OCI-LY7 (cell line): ENCODE data around the gene GPR35. TPM values are rescaled to one million over a fixed set of nuclear protein-coding genes. Genes with fewer than 3 reads are reported as not detected.
A peak's percentile ranks its signal among the peaks of the same experiment; 100 is the strongest.

Source experiments
- BruUV-seq: library from RNA; stranded (reverse); fragments of 400-500 nt; replicated peaks from 2 replicates; lab custom pipeline; 2021; lab: Mats Ljungman, UMichigan
- CTCF ChIA-PET: fragments of 300-600 bp; sonication (Branson Sonifier 250); formaldehyde crosslinking; loops from one replicate; lab custom pipeline; 2022; ENCODE audit warnings: antibody characterized with exemption; ENCODE audit not compliant: unreplicated experiment; lab: Charles Lee
- POLR2A ChIA-PET: fragments of 300-600 bp; sonication (Branson Sonifier 250); formaldehyde crosslinking; loops from one replicate; lab custom pipeline; 2022; ENCODE audit warnings: antibody characterized with exemption; lab: Charles Lee
- DNase-seq: peaks from one replicate; pipeline ENCODE4 v3.0.0-alpha.2; 2015; ENCODE audit warnings: low spot score
- H2AFZ ChIP-seq: fragments of 200-600 bp; sonication (generic), shearing (Covaris generic); 2 replicates; pipeline ENCODE4 v1.6.1; 2014; ENCODE audit warnings: mild to moderate bottlenecking, antibody characterized with exemption, low read length, moderate library complexity
- H3K27ac ChIP-seq: fragments of 200-600 bp; sonication (generic); 2 replicates; pipeline ENCODE4 v1.5.1; 2014; ENCODE audit warnings: mixed run types, low read depth, mild to moderate bottlenecking, moderate library complexity, low read length, inconsistent platforms; ENCODE audit not compliant: poor library complexity, severe bottlenecking
- H3K36me3 ChIP-seq: fragments of 200-600 bp; sonication (generic); 2 replicates; pipeline ENCODE4 v1.6.1; 2014; ENCODE audit warnings: mild to moderate bottlenecking, antibody characterized with exemption, low read length, moderate library complexity, mixed read lengths; ENCODE audit not compliant: insufficient read depth
- H3K4me1 ChIP-seq: fragments of 200-600 bp; sonication (generic); 2 replicates; pipeline ENCODE4 v1.5.1; 2014; ENCODE audit warnings: mild to moderate bottlenecking, low read length; ENCODE audit not compliant: insufficient read depth, poor library complexity, severe bottlenecking
- H3K4me2 ChIP-seq: fragments of 200-600 bp; sonication (generic); 2 replicates; pipeline ENCODE4 v1.6.1; 2014; ENCODE audit warnings: mild to moderate bottlenecking, low read length
- H3K4me3 ChIP-seq: fragments of 200-600 bp; sonication (generic); 2 replicates; pipeline ENCODE4 v1.5.1; 2014; ENCODE audit warnings: mild to moderate bottlenecking, low read depth, low read length; ENCODE audit not compliant: poor library complexity, severe bottlenecking
- H3K79me2 ChIP-seq: fragments of 200-600 bp; sonication (generic); 2 replicates; pipeline ENCODE4 v1.6.1; 2016; ENCODE audit warnings: low read depth, mild to moderate bottlenecking, low read length, moderate library complexity, mixed read lengths; ENCODE audit not compliant: insufficient read depth
- H3K9me2 ChIP-seq: fragments of 200-600 bp; sonication (generic); 2 replicates; pipeline ENCODE4 v1.6.1; 2016; ENCODE audit warnings: mild to moderate bottlenecking, low read length, mixed read lengths; ENCODE audit not compliant: insufficient read depth
- H3K9me3 ChIP-seq: fragments of 200-600 bp; sonication (generic); 2 replicates; pipeline ENCODE4 v1.6.1; 2014; ENCODE audit warnings: mild to moderate bottlenecking, mixed run types, low read length, mixed read lengths
- H4K20me1 ChIP-seq: fragments of 200-600 bp; sonication (generic); 2 replicates; pipeline ENCODE4 v1.6.1; 2014; ENCODE audit warnings: mild to moderate bottlenecking, antibody characterized with exemption, low read length, moderate library complexity, mixed read lengths; ENCODE audit not compliant: insufficient read depth
- EZH2phosphoT487 ChIP-seq: fragments of 200-600 bp; sonication (generic); IDR thresholded peaks from 2 replicates; pipeline ENCODE4 v1.6.1; 2018; ENCODE audit warnings: low read depth, borderline replicate concordance, mild to moderate bottlenecking, mixed run types, antibody characterized with exemption, low read length, moderate library complexity, mixed read lengths
- intact Hi-C: fragments of 100-400 bp; cut with micrococcal nuclease; formaldehyde crosslinking; loops from one replicate; pipeline ENCODE4 v1.10.0; 2022; ENCODE audit not compliant: unreplicated experiment
- total RNA-seq, 2 experiments: library from RNA; depleted of rRNA in 1 of 2; stranded (reverse); fragments of >200 nt in 1 of 2; shearing (Covaris generic) in 1 of 2; gene quantifications; 2 replicates each; pipeline ENCODE4 v1.2.3, GENCODE V29; 2014 to 2022
- TF ChIP-seq, protein P1 (sequence below): fragments of 200-600 bp; sonication (generic); conservative IDR thresholded peaks from 2 replicates; pipeline ENCODE4 v1.5.1; 2014; ENCODE audit warnings: mild to moderate bottlenecking, antibody characterized with exemption, low read length, moderate library complexity, mixed read lengths

GPR35 gene
- total RNA-seq, 2 experiments from 2014 or later, result 0.88 to 2.4 TPM

DNA sequence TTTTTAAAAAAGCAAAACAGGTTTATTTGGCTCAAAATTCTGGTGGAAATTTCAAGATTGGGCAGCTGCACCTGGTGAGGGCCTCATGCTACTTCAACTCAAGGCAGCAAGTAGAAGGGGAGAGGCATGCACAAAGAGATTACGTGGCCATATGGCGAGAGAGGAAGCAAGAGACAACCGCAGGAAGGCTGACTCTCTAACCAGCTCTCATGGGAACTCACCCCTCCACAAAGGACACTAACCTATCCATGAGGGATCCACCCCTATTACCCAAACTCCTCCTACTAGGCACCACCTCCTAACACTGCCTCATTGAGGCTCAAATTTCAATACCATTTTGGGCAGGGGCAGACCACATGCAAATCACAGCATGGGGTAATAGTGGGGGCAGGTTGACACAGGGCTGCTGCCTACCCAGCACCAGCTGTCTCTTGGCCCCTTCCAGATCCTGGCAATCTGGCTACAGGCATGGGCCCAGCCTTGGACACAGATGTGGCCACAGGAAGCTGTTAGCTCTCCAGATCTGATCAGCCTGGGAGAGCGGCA is 40.7 kb upstream of the GPR35 start:
- Histone ChIP-seq H2AFZ (no peak overlapping the region), H3K36me3 (peaks cover 40% of the 10 kb centered on the region), H3K4me3 (peak overlapping the region; percentile 96), H3K9me2 (no peaks in the 10 kb centered on the region), H4K20me1 (peaks cover 11% of the 10 kb centered on the region; the same call in 1 of the 2 replicates), H3K4me1 (peaks cover 69% of the 10 kb centered on the region), H3K79me2 (peaks cover 69% of the 10 kb centered on the region), H3K4me2 (peak overlapping the region; percentile 82), H3K9me3 (no peaks in the 10 kb centered on the region), H3K27ac (peak overlapping the region; percentile 98)
- DNase-seq, result peak; percentile 97
- ChIA-PET POLR2A (interaction anchor here (0.6 to 4.4 kb wide), 4 partner anchors 18 to 87 kb away, joined by 4 to 59 read pairs (median 20); no protein-coding TSS in a partner anchor), CTCF (interaction anchor here (0.6 to 1.2 kb wide), 3 partner anchors 9 to 18 kb away, joined by 3 to 7 read pairs (median 5); partner anchors contain the start of gene RNPEPL1)
- intact Hi-C loops, result loop anchor here (1.0 to 10.0 kb wide), 5 partner anchors 18 to 1182 kb away; partner anchors contain the start of genes DUSP28, HDAC4, HDLBP and SEPTIN2
- no peak for TF ChIP-seq EZH2phosphoT487
- TF ChIP-seq, protein P1, sequence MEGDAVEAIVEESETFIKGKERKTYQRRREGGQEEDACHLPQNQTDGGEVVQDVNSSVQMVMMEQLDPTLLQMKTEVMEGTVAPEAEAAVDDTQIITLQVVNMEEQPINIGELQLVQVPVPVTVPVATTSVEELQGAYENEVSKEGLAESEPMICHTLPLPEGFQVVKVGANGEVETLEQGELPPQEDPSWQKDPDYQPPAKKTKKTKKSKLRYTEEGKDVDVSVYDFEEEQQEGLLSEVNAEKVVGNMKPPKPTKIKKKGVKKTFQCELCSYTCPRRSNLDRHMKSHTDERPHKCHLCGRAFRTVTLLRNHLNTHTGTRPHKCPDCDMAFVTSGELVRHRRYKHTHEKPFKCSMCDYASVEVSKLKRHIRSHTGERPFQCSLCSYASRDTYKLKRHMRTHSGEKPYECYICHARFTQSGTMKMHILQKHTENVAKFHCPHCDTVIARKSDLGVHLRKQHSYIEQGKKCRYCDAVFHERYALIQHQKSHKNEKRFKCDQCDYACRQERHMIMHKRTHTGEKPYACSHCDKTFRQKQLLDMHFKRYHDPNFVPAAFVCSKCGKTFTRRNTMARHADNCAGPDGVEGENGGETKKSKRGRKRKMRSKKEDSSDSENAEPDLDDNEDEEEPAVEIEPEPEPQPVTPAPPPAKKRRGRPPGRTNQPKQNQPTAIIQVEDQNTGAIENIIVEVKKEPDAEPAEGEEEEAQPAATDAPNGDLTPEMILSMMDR, result no peak
- BruUV-seq, result no TSS peak

DNA sequence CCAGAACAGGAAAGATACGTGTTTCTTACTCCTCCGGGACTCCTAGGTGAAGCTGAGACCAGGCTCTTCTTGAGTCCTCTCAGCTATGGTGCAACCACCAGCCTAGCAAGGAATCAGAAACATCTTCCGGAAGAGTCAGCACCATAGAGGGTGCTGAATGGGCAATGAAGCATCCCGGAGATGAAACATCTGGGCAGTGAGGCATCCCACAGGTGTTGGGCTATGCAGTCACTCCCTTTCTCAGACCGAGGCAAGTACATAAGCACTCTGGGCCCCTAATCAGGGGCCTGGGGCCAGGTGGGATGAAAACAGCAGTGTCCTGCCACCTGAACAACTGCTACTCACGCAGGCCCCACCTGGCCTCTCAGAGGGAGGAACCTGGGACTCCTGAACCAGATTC is 40.2 kb upstream of the GPR35 start:
- peak overlapping the region; percentile 82 for H3K4me2 ChIP-seq
- H3K9me2 ChIP-seq, result no peaks in the 10 kb centered on the region
- intact Hi-C loops, result loop anchor here (1.0 to 10.0 kb wide), 4 partner anchors 19 to 1183 kb away; partner anchors contain the start of genes HDAC4, HDLBP and SEPTIN2
- no peaks in the 10 kb centered on the region for H3K9me3 ChIP-seq
- CTCF ChIA-PET, result interaction anchor here (0.6 to 1.2 kb wide), 3 partner anchors 9 to 19 kb away, joined by 3 to 7 read pairs (median 5); partner anchors contain the start of gene RNPEPL1
- H3K4me1 ChIP-seq, result peaks cover 64% of the 10 kb centered on the region
- H2AFZ ChIP-seq, result no peak overlapping the region
- H3K4me3 ChIP-seq, result peak overlapping the region; percentile 96
- peaks cover 41% of the 10 kb centered on the region for H3K36me3 ChIP-seq
- no TSS peak for BruUV-seq
- H4K20me1 ChIP-seq, result peaks cover 10% of the 10 kb centered on the region; the same call in 1 of the 2 replicates
- peak overlapping the region; percentile 98 for H3K27ac ChIP-seq
- POLR2A ChIA-PET, result interaction anchor here (0.6 to 4.4 kb wide), 7 partner anchors 9 to 948 kb away, joined by 3 to 59 read pairs (median 4); no protein-coding TSS in a partner anchor
- peaks cover 64% of the 10 kb centered on the region for H3K79me2 ChIP-seq
- DNase-seq, result peak; percentile 97
- no peak for TF ChIP-seq EZH2phosphoT487
- TF ChIP-seq, protein P1, result no peak
